GM12892 (cell line): ENCODE results near the gene PLSCR4.
"Not testable (repeated sequence)": the region's sequence is repeated elsewhere in the genome, so short reads cannot be mapped to it uniquely, and the experiment has no call there.

Experiments used
- DNase-seq: peaks from one replicate; pipeline ENCODE4 v3.0.0; 2011; ENCODE audit not compliant: insufficient read length
- FAIRE-seq: peaks from 2 replicates; lab custom pipeline; 2011; peaks lifted over from hg19 to GRCh38; lab: Jason Lieb, UNC
- POLR2A ChIP-seq: IDR thresholded peaks from 2 replicates; pipeline ENCODE4 v1.6.1; 2011; ENCODE audit warnings: low read depth, low read length, control low read depth
- POLR2AphosphoS5 ChIP-seq: IDR thresholded peaks from 2 replicates; pipeline ENCODE4 v1.6.1; 2011; ENCODE audit warnings: low read depth, low read length, control low read depth
- TAF1 ChIP-seq: IDR thresholded peaks from 2 replicates; pipeline ENCODE4 v1.6.1; 2011; ENCODE audit warnings: low read depth, mild to moderate bottlenecking, control low read depth, low read length, borderline replicate concordance

Gene PLSCR4

GRCh38 chr3:146241523-146242240, 9.2 kb downstream of the PLSCR4 start:
- TF ChIP-seq TAF1 (no peak), POLR2AphosphoS5 (no peak), POLR2A (no peak)
- FAIRE-seq (no peak), DNase-seq (no peak)

GRCh38 chr3:146233487-146233886, 17.4 kb downstream of the PLSCR4 start:
- DNase-seq: no peak
- TF ChIP-seq POLR2AphosphoS5 (no peak), TAF1 (no peak), POLR2A (no peak)
- no peak for FAIRE-seq

DNA sequence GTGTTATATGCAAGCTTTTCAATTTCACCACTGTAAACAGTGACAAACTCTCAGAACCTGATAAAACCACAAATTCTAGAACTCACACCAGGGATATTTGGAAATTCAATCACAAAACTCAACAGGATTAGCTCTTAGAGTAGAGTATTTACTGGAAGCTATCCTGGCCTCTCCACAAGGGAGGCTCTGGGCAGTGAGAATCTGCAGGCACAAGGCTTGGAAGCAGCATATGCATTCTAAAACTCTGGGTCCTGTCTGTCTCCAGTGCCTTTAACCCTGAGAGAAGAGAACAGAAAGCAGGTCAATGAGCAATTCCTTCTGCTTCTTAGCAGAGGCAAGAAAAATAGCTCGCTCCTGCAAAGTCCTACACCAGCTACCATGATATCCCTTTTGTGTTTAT, 23.4 kb downstream of the PLSCR4 start:
- no peak for FAIRE-seq
- no peak for DNase-seq
- TF ChIP-seq POLR2A (no peak), POLR2AphosphoS5 (no peak), TAF1 (no peak)

- DNase-seq (no peak), FAIRE-seq (no peak)
- TF ChIP-seq TAF1: no peak
Measured at GRCh38 chr3:146226881-146227280, 24.0 kb downstream of the PLSCR4 start.

- not testable (repeated sequence) for DNase-seq, FAIRE-seq
Measured at GRCh38 chr3:146225458-146225857, 25.4 kb downstream of the PLSCR4 start.

GRCh38 chr3:146223401-146224373, 27.2 kb downstream of the PLSCR4 start:
- DNase-seq: no peak
- no peak for TF ChIP-seq TAF1
- no peak for TF ChIP-seq POLR2A
- no peak for TF ChIP-seq POLR2AphosphoS5
- FAIRE-seq: no peak

DNA sequence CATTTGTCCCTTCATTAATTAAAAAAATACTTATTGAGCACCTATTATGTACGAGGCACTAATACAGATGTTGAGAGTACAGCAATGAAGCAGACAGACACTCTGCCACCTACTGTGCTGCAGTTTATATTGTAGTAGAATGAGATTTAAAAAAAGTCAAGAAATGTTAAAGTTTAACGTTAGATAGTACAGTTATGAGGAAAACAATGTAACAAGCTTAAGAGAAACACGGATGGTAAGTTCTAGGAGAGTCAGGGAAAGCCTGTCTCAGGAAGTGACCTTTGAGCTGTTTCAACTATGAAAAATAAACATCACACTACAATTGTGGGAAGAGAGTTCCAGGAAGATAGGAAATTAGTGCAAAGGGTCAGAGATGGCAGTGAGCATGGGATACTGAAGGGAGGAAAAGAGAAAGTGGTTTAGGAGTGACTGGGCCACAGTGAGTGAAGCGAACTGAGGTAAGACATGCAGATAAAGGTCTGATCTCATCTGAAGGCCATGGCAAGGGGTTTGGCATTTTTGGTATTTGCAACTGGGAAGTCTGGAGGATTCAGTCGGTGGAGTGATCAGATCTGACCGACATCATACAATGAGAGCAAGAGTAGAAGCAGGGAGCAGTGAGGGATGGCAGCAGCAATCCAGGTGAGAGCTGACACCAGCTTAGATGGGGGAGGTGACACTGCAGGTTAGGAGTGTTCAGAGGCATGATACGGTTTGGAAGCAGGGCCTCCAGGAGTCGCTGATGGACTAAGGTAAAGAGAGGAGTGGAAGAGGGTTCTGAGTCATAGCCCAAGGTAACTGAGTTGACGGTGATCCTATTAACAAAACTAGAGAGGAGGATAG, 28.5 kb downstream of the PLSCR4 start:
- DNase-seq (no peak), FAIRE-seq (no peak)
- no peak for TF ChIP-seq POLR2AphosphoS5
- TF ChIP-seq POLR2A: no peak
- TF ChIP-seq TAF1: no peak

DNA sequence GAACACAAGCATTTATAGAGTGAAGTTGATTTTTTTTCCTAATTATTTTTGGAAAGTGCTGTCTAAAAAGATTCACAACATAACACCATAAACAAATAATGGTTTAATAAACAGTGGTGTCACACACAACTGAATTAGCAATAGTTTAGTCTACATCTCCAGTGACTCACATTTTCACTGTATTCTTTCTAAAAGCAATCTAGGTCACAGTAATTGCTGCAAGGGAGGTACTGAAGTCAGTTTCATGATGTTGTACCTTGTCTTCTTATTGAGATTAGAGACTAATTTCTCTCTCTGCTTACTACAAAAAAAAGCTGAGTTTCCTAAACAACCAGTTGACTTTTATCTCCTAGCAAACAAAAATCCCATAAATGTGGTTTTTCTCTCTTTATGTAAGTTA, 29.6 kb downstream of the PLSCR4 start:
- FAIRE-seq (no peak), DNase-seq (no peak)
- no peak for TF ChIP-seq POLR2A
- TF ChIP-seq POLR2AphosphoS5: no peak
- TF ChIP-seq TAF1: no peak

DNA sequence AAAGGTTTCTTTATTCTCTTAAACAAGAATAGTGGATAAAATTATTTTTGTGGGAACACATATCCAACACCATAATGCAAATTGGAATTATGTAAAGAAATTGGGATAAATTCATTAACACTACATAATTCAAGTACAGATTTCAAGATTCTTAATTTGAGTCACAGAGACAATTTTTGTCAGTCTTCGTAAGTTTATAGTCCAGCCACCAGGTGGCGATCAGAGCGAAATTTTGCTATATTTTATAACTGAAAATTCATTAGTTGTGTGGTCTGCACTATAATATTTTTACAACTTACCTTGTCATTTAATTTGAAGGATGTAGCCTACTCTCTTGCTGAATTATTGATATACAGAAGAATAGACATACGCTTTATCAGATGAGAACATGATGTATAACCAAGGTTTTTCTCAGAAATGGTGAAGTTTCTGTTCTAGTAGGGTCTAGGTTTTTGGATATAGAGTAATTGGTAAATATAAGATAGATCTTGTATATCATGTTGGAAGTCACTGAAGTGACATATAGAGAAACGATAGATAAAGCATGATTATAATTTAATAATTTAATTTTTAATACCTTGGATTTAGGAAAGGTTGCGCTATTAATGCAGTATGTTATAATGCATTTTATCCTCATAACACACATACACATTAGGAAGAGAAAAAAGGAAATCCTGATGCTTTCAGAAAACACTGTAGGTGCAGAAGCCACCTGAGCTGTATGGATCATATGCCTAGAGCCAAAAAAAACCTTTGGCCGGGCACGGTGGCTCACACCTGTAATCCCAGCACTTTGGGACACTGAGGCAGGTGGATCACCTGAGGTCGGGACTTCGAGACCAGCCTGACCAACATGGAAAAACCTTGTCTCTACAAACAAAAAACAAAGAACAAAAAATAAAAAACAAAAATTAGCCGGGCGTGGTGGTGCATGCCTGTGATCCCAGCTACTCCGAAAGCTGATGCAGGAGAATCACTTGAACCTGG, 31.7 kb downstream of the PLSCR4 start:
- FAIRE-seq (no peak), DNase-seq (no peak)
- TF ChIP-seq TAF1 (no peak), POLR2A (no peak), POLR2AphosphoS5 (no peak)

GRCh38 chr3:146217324-146217723, 33.6 kb downstream of the PLSCR4 start:
- FAIRE-seq (no peak), DNase-seq (no peak)
- TF ChIP-seq POLR2AphosphoS5: no peak
- no peak for TF ChIP-seq POLR2A
- TF ChIP-seq TAF1: no peak
